Panc1 (cell line): Measurements from ENCODE around the gene SYT8.

ENCODE experiments used
- POLR2AphosphoS5 ChIP-seq: IDR thresholded peaks from 2 replicates; pipeline ENCODE4 v1.6.1; 2012; ENCODE audit warnings: mild to moderate bottlenecking, low read depth, low read length, moderate library complexity
- REST ChIP-seq, 2 experiments: IDR thresholded peaks; 2 replicates each; pipeline ENCODE4 v1.6.1; 2011 to 2012; ENCODE audit warnings: low read depth in 2 of 2, control low read depth in 1 of 2, low read length in 1 of 2, mild to moderate bottlenecking in 1 of 2, moderate library complexity in 1 of 2; ENCODE audit not compliant: insufficient read depth in 1 of 2
- SIN3A ChIP-seq: IDR thresholded peaks from 2 replicates; pipeline ENCODE4 v1.6.1; 2012; ENCODE audit warnings: low read depth, mild to moderate bottlenecking, low read length, moderate library complexity, borderline replicate concordance; ENCODE audit not compliant: insufficient read depth
- TF ChIP-seq, protein P1 (sequence below): fragments of 450-650 bp; IDR thresholded peaks from 2 replicates; pipeline ENCODE4 v1.5.1; 2017; ENCODE audit warnings: mild to moderate bottlenecking

GRCh38 chr11:1824221-1825038 lies 10.4 kb upstream of the SYT8 start:
- no peak for TF ChIP-seq REST (IDR thresholded peaks at IDR 0.05; ENCODE audit: insufficient read depth in 1 of 2, low read depth in 2 of 2, low read length in 1 of 2)
- TF ChIP-seq, protein P1, sequence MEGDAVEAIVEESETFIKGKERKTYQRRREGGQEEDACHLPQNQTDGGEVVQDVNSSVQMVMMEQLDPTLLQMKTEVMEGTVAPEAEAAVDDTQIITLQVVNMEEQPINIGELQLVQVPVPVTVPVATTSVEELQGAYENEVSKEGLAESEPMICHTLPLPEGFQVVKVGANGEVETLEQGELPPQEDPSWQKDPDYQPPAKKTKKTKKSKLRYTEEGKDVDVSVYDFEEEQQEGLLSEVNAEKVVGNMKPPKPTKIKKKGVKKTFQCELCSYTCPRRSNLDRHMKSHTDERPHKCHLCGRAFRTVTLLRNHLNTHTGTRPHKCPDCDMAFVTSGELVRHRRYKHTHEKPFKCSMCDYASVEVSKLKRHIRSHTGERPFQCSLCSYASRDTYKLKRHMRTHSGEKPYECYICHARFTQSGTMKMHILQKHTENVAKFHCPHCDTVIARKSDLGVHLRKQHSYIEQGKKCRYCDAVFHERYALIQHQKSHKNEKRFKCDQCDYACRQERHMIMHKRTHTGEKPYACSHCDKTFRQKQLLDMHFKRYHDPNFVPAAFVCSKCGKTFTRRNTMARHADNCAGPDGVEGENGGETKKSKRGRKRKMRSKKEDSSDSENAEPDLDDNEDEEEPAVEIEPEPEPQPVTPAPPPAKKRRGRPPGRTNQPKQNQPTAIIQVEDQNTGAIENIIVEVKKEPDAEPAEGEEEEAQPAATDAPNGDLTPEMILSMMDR = no peak
- no peak for TF ChIP-seq POLR2AphosphoS5
- no peak for TF ChIP-seq SIN3A
